ENCODE results near the gene SPHK2.

SPHK2 gene

DNA sequence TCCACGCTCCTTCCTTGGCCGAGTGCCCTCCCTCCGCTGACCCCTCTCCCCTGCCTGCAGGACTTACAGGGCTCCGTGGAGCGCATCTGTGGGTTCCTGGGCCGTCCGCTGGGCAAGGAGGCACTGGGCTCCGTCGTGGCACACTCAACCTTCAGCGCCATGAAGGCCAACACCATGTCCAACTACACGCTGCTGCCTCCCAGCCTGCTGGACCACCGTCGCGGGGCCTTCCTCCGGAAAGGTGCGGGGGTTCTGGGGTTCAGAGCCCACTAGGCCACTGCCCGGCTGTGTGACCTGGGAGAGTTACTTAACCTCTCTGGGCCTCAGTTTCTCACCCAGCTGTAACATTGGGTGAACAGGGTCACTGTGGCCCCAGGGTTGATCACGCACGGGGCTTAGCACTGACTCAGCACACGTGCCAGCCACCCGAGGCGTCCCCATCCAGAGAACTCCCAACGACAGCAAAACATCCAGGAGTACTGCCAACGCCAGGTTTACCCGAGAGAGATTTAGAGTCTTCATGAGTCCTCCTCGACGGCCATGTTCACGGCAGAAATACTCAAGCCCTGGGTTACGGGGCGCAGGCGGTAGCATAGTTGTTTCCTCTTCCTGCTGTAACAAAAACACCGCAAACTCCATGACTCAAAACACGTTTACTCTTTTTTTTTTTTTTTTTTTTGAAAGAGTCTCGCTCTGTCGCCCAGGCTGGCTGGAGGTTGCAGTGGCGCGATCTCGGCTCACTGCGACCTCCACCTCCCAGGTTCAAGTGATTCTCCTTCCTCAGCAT is 22.4 kb upstream of the SPHK2 start:
- POLR2A ChIA-PET, result no interaction called here
- CTCF ChIA-PET, result interaction anchor here (1.2 to 2.0 kb wide), 2 partner anchors 11 to 20 kb away, joined by 3 to 6 read pairs; no protein-coding TSS in a partner anchor

DNA sequence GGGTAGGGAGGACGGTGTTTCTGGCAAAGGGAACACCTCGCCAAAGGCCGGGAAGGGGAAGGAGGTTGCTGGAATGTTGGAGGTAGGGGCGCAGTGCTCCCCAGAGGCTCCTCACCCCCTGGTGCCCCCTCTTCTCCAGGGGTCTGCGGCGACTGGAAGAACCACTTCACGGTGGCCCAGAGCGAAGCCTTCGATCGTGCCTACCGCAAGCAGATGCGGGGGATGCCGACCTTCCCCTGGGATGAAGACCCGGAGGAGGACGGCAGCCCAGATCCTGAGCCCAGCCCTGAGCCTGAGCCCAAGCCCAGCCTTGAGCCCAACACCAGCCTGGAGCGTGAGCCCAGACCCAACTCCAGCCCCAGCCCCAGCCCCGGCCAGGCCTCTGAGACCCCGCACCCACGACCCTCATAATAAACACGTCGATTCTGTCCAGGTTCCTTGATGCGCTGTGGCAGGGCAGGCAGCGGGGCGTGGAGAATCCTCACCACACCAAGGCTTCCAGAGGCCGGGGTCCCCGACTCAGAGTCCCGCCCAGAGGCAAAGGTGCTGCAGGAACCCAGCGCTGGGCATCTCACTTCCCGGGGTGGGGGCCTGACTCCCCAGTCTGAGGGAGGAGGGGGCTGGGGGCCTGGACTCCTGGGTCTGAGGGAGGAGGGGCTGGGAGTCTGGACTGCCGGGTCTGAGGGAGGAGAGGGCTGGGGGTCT is 20.2 kb upstream of the SPHK2 start:
- TF ChIP-seq, protein P1, sequence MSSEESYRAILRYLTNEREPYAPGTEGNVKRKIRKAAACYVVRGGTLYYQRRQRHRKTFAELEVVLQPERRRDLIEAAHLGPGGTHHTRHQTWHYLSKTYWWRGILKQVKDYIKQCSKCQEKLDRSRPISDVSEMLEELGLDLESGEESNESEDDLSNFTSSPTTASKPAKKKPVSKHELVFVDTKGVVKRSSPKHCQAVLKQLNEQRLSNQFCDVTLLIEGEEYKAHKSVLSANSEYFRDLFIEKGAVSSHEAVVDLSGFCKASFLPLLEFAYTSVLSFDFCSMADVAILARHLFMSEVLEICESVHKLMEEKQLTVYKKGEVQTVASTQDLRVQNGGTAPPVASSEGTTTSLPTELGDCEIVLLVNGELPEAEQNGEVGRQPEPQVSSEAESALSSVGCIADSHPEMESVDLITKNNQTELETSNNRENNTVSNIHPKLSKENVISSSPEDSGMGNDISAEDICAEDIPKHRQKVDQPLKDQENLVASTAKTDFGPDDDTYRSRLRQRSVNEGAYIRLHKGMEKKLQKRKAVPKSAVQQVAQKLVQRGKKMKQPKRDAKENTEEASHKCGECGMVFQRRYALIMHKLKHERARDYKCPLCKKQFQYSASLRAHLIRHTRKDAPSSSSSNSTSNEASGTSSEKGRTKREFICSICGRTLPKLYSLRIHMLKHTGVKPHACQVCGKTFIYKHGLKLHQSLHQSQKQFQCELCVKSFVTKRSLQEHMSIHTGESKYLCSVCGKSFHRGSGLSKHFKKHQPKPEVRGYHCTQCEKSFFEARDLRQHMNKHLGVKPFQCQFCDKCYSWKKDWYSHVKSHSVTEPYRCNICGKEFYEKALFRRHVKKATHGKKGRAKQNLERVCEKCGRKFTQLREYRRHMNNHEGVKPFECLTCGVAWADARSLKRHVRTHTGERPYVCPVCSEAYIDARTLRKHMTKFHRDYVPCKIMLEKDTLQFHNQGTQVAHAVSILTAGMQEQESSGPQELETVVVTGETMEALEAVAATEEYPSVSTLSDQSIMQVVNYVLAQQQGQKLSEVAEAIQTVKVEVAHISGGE (tag by site-specific recombination; conservative IDR thresholded peaks at IDR 0.05; ENCODE audit: low read depth), result no peak
- TF ChIP-seq ZEB2 (tag by site-specific recombination; IDR thresholded peaks at IDR 0.05), result no peak
- TF ChIP-seq, protein P2, sequence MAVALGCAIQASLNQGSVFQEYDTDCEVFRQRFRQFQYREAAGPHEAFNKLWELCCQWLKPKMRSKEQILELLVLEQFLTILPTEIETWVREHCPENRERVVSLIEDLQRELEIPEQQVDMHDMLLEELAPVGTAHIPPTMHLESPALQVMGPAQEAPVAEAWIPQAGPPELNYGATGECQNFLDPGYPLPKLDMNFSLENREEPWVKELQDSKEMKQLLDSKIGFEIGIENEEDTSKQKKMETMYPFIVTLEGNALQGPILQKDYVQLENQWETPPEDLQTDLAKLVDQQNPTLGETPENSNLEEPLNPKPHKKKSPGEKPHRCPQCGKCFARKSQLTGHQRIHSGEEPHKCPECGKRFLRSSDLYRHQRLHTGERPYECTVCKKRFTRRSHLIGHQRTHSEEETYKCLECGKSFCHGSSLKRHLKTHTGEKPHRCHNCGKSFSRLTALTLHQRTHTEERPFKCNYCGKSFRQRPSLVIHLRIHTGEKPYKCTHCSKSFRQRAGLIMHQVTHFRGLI (tag by site-specific recombination; IDR thresholded peaks at IDR 0.05), result peak; percentile 63; the same call in 1 of the 2 replicates
- CTCF ChIA-PET, result interaction anchor here (0.6 to 1.7 kb wide), 3 partner anchors 10 to 92 kb away, joined by 3 to 6 read pairs (median 3); no protein-coding TSS in a partner anchor
- no peak overlapping the region for H3K27ac ChIP-seq (ENCODE audit: extremely low read depth, low read depth, low read length)

More for the DNA sequence above, 22.4 kb upstream of the SPHK2 start:
- H3K4me3 ChIP-seq (ENCODE audit: low read depth, low read length), result no peak overlapping the region
- H3K9me3 ChIP-seq (ENCODE audit: control insufficient read depth, insufficient read depth, low read depth, low read length), result no peaks in the 10 kb centered on the region
- TF ChIP-seq MEIS1 (CRISPR knock-in tag; IDR thresholded peaks at IDR 0.05; ENCODE audit: borderline replicate concordance) (no peak), HOXC10 (CRISPR knock-in tag; IDR thresholded peaks at IDR 0.05) (no peak), ZNF404 (tag by site-specific recombination; IDR thresholded peaks at IDR 0.05) (no peak)
- TF ChIP-seq, protein P3, sequence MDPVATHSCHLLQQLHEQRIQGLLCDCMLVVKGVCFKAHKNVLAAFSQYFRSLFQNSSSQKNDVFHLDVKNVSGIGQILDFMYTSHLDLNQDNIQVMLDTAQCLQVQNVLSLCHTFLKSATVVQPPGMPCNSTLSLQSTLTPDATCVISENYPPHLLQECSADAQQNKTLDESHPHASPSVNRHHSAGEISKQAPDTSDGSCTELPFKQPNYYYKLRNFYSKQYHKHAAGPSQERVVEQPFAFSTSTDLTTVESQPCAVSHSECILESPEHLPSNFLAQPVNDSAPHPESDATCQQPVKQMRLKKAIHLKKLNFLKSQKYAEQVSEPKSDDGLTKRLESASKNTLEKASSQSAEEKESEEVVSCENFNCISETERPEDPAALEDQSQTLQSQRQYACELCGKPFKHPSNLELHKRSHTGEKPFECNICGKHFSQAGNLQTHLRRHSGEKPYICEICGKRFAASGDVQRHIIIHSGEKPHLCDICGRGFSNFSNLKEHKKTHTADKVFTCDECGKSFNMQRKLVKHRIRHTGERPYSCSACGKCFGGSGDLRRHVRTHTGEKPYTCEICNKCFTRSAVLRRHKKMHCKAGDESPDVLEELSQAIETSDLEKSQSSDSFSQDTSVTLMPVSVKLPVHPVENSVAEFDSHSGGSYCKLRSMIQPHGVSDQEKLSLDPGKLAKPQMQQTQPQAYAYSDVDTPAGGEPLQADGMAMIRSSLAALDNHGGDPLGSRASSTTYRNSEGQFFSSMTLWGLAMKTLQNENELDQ (tag by site-specific recombination; IDR thresholded peaks at IDR 0.05; ENCODE audit: low read depth), result no peak
- no peaks in the 10 kb centered on the region for H3K36me3 ChIP-seq (ENCODE audit: control insufficient read depth in 2 of 2, insufficient read depth in 1 of 2, low read length in 2 of 2)
- H3K27ac ChIP-seq (ENCODE audit: extremely low read depth, low read depth, low read length), result no peak overlapping the region
- H3K4me1 ChIP-seq (ENCODE audit: control insufficient read depth, insufficient read depth, low read length), result no peaks in the 10 kb centered on the region

DNA sequence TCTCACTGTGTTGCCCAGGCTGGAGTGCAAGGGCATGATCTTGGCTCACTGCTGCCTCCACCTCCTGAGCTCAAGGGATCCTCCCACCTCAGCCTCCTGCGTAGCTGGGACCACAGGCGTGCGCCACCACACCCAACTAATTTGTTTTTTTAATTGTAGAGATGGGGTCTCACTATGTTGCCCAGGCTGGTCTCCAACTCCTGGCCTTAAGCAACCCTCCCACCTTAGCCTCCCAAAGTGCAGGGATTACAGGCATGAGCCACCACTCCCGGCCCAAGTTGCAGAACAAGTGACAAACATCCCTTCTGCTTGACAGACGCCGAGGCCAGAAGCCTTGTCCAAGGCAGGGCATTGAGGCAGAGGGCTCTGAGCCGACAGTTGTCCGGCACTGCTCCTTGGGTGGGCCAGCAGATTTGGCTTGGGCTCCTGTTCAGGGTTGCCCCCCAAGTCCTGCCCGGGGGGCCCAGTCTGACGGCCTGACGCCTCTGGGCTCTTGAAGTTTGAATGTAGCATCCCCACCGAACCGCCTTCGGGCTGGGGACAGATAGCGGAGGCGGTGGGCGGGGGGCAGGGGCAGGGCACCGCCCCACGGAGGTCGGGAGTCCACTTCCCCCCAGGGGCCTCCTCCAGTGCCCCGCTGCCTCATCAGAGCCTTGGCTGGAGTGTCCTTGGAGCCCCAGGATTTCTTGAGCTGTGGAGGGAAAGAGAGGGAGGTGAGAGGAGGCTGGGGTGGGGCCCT is 18.5 kb upstream of the SPHK2 start:
- no peaks in the 10 kb centered on the region for H3K9me3 ChIP-seq (ENCODE audit: control insufficient read depth, insufficient read depth, low read depth, low read length)
- ChIA-PET CTCF (interaction anchor here (1.0 to 1.9 kb wide), 4 partner anchors 12 to 95 kb away, joined by 5 to 6 read pairs (median 5); no protein-coding TSS in a partner anchor), POLR2A (interaction anchor here (0.7 to 1.5 kb wide), 2 partner anchors 19 to 47 kb away, joined by 3 to 4 read pairs; partner anchors contain the start of gene SPHK2)
- H3K4me1 ChIP-seq (ENCODE audit: control insufficient read depth, insufficient read depth, low read length), result no peaks in the 10 kb centered on the region
- no peak overlapping the region for H3K4me3 ChIP-seq (ENCODE audit: low read depth, low read length)
- TF ChIP-seq ZNF433 (tag by site-specific recombination; IDR thresholded peaks at IDR 0.05; ENCODE audit: low read depth) (no peak), ZNF23 (tag by site-specific recombination; IDR thresholded peaks at IDR 0.05; ENCODE audit: borderline replicate concordance) (no peak), ZEB2 (tag by site-specific recombination; IDR thresholded peaks at IDR 0.05) (no peak), ZNF350 (tag by site-specific recombination; IDR thresholded peaks at IDR 0.05) (no peak), ZFP41 (tag by site-specific recombination; IDR thresholded peaks at IDR 0.05; ENCODE audit: borderline replicate concordance) (no peak), ZNF211 (tag by site-specific recombination; IDR thresholded peaks at IDR 0.05; ENCODE audit: low read depth) (no peak), ZNF121 (tag by site-specific recombination; IDR thresholded peaks at IDR 0.05) (peak; percentile 74)
- TF ChIP-seq, protein P4, sequence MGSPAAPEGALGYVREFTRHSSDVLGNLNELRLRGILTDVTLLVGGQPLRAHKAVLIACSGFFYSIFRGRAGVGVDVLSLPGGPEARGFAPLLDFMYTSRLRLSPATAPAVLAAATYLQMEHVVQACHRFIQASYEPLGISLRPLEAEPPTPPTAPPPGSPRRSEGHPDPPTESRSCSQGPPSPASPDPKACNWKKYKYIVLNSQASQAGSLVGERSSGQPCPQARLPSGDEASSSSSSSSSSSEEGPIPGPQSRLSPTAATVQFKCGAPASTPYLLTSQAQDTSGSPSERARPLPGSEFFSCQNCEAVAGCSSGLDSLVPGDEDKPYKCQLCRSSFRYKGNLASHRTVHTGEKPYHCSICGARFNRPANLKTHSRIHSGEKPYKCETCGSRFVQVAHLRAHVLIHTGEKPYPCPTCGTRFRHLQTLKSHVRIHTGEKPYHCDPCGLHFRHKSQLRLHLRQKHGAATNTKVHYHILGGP (tag by site-specific recombination; IDR thresholded peaks at IDR 0.05), result no peak
- no peaks in the 10 kb centered on the region for H3K36me3 ChIP-seq (ENCODE audit: control insufficient read depth in 2 of 2, insufficient read depth in 1 of 2, low read length in 2 of 2)
- H3K27ac ChIP-seq (ENCODE audit: extremely low read depth, low read depth, low read length), result no peak overlapping the region

More for the DNA sequence above, 20.2 kb upstream of the SPHK2 start:
- H3K4me3 ChIP-seq (ENCODE audit: low read depth, low read length), result no peak overlapping the region
- H3K9me3 ChIP-seq (ENCODE audit: control insufficient read depth, insufficient read depth, low read depth, low read length), result no peaks in the 10 kb centered on the region
- H3K4me1 ChIP-seq (ENCODE audit: control insufficient read depth, insufficient read depth, low read length), result no peaks in the 10 kb centered on the region
- POLR2A ChIA-PET, result no interaction called here
- H3K36me3 ChIP-seq (ENCODE audit: control insufficient read depth in 2 of 2, insufficient read depth in 1 of 2, low read length in 2 of 2), result no peaks in the 10 kb centered on the region

All from HEK293 (cell line).